Gastrocnemius medialis (tissue), 4 donors: ENCODE results near the gene OLFML3. TPM values are rescaled to one million over a fixed set of nuclear protein-coding genes. Genes with fewer than 3 reads are reported as not detected.
"Not testable (repeated sequence)": the region's sequence is repeated elsewhere in the genome, so short reads cannot be mapped to it uniquely, and the experiment has no call there.

Experiments used
- ATAC-seq, 2 donors: fragments of 150-250 bp; one replicate each; pipeline ENCODE4 v1.9.1; 2016
- DNase-seq, 2 donors: peaks; one replicate each; pipeline ENCODE4 v3.0.0-alpha.2; 2019
- H3K27ac ChIP-seq, 4 donors: fragments of 200-600 bp; sonication (generic); 1 replicate in 1 of 4; 2 replicates in 3 of 4; pipeline ENCODE4 v1.5.1; 2016 to 2018; ENCODE audit warnings: mild to moderate bottlenecking in 2 of 4, moderate library complexity in 1 of 4
- H3K27me3 ChIP-seq, 3 donors: fragments of 200-600 bp; sonication (generic) in 2 of 3; 1 replicate in 1 of 3; 2 replicates in 2 of 3; pipeline versions ENCODE4 v1.5.1 to v1.6.0; 2016 to 2019; ENCODE audit warnings: mild to moderate bottlenecking in 1 of 3, moderate library complexity in 1 of 3
- H3K36me3 ChIP-seq, 2 donors: fragments of 200-600 bp; sonication (generic) in 1 of 2; one replicate each; pipeline ENCODE4 v1.5.1; 2017 to 2018
- H3K4me1 ChIP-seq, 2 donors: fragments of 200-600 bp; sonication (generic) in 1 of 2; one replicate each; pipeline ENCODE4 v1.5.1; 2016 to 2017; ENCODE audit warnings: mild to moderate bottlenecking in 2 of 2
- H3K4me3 ChIP-seq, 4 donors: fragments of 200-600 bp; sonication (generic) in 3 of 4; 1 replicate in 1 of 4; 2 replicates in 3 of 4; pipeline ENCODE4 v1.5.1; 2016 to 2019; ENCODE audit warnings: mild to moderate bottlenecking in 2 of 4
- H3K9me3 ChIP-seq, 3 donors: fragments of 200-600 bp; sonication (generic) in 2 of 3; 1 replicate in 1 of 3; 2 replicates in 2 of 3; pipeline ENCODE4 v1.5.1; 2016 to 2019
- CTCF ChIP-seq, 5 experiments: fragments of 450-650 bp in 3 of 5; fragments of 200-600 bp in 2 of 5; sonication (generic) in 2 of 5; IDR thresholded peaks in 4 of 5; conservative IDR thresholded peaks in 1 of 5; 1 replicate in 4 of 5; 2 replicates in 1 of 5; pipeline ENCODE4 v1.5.1; 2016 to 2019; ENCODE audit warnings: antibody characterized with exemption in 5 of 5, mild to moderate bottlenecking in 3 of 5, moderate library complexity in 3 of 5
- POLR2A ChIP-seq, 2 donors: fragments of 450-650 bp; IDR thresholded peaks; one replicate each; pipeline ENCODE4 v1.6.1; 2017; ENCODE audit warnings: antibody characterized with exemption in 2 of 2, mild to moderate bottlenecking in 2 of 2, moderate library complexity in 2 of 2
- in situ Hi-C, 4 donors: fragments of 200-750 bp; cut with MboI; loops; one replicate each; pipeline versions ENCODE4 v1.15.0 to v1.8.0; 2017; ENCODE audit warnings: low sequenced_read_pairs in 4 of 4
- intact Hi-C: fragments of 100-400 bp; cut with DNase I; formaldehyde crosslinking; loops from one replicate; pipeline ENCODE4 v1.15.1; 2023; ENCODE audit warnings: low total_unique reads
- total RNA-seq, 4 donors: library from RNA; depleted of rRNA; stranded (reverse); fragments of >200 nt; gene quantifications; one replicate each; pipeline versions ENCODE4 v1.1.0 to v1.2.3, GENCODE V29; 2016

Gene OLFML3
- total RNA-seq, 4 donors from 2014 or later = 5.9 to 17.1 (median 14.0) TPM

GRCh38 chr1:113946678-113947387 lies 32.4 kb upstream of the OLFML3 start:
- DNase-seq (no peak), ATAC-seq (peak in 1 of 2 donors; percentile 39)
- no peak for TF ChIP-seq CTCF (IDR thresholded peaks at IDR 0.05 in 4 of 5, conservative IDR thresholded peaks at IDR 0.05 in 1 of 5)
- TF ChIP-seq POLR2A (IDR thresholded peaks at IDR 0.05) = no peak
- Histone ChIP-seq H3K4me3 (no peak overlapping the region), H3K4me1 (peaks cover 18 to 26% of the 10 kb centered on the region in 2 donors), H3K9me3 (no peaks in the 10 kb centered on the region), H3K27ac (peak overlapping the region; percentile 44 to 56 (median 48)), H3K27me3 (no peaks in the 10 kb centered on the region), H3K36me3 (peaks cover 0 to 13% of the 10 kb centered on the region in 2 donors)
- in situ Hi-C loops (no loop called here), intact Hi-C loops (loop anchor here (2.0 kb wide), 1 partner anchor 42 kb away; the partner anchor contains the start of genes AP4B1 and DCLRE1B)

- H3K9me3 ChIP-seq = no peaks in the 10 kb centered on the region
- in situ Hi-C loops (no loop called here), intact Hi-C loops (loop anchor here (2.0 kb wide), 1 partner anchor 43 kb away; the partner anchor contains the start of genes AP4B1 and DCLRE1B)
- no peak for DNase-seq
- no peak for ATAC-seq
- H3K27me3 ChIP-seq = no peaks in the 10 kb centered on the region
- H3K36me3 ChIP-seq = peaks cover 0 to 6% of the 10 kb centered on the region in 2 donors
- peaks cover 18 to 29% of the 10 kb centered on the region in 2 donors for H3K4me1 ChIP-seq
- H3K27ac ChIP-seq = peak overlapping the region; percentile 44 to 56 (median 48)
- TF ChIP-seq POLR2A (IDR thresholded peaks at IDR 0.05) = no peak
- no peak for TF ChIP-seq CTCF (IDR thresholded peaks at IDR 0.05 in 4 of 5, conservative IDR thresholded peaks at IDR 0.05 in 1 of 5)
- H3K4me3 ChIP-seq = no peak overlapping the region
Observed at GRCh38 chr1:113947388-113948107, 31.7 kb upstream of the OLFML3 start.

GRCh38 chr1:113948151-113948550 lies 31.1 kb upstream of the OLFML3 start:
- intact Hi-C loops, H3K36me3 ChIP-seq, H3K27me3 ChIP-seq, H3K4me3 ChIP-seq, ATAC-seq, DNase-seq, in situ Hi-C loops, H3K9me3 ChIP-seq: not testable (repeated sequence)
- H3K27ac ChIP-seq = peak overlapping the region in 3 of 4 donors; percentile 46 to 56 (median 51)
- peaks cover 18 to 29% of the 10 kb centered on the region in 2 donors for H3K4me1 ChIP-seq

GRCh38 chr1:113949007-113949406 lies 30.3 kb upstream of the OLFML3 start:
- intact Hi-C loops = no loop called here
- in situ Hi-C loops = no loop called here
- no peak for DNase-seq
- Histone ChIP-seq H3K4me1 (peaks cover 18 to 29% of the 10 kb centered on the region in 2 donors), H3K27ac (no peak overlapping the region), H3K9me3 (no peaks in the 10 kb centered on the region), H3K27me3 (no peaks in the 10 kb centered on the region), H3K36me3 (peaks cover 0 to 6% of the 10 kb centered on the region in 2 donors), H3K4me3 (no peak overlapping the region)
- no peak for ATAC-seq
- TF ChIP-seq POLR2A (IDR thresholded peaks at IDR 0.05) (no peak), CTCF (IDR thresholded peaks at IDR 0.05 in 4 of 5, conservative IDR thresholded peaks at IDR 0.05 in 1 of 5) (peak in 2 of 5 experiments; percentile 12 to 42)

GRCh38 chr1:113950908-113951307 lies 28.4 kb upstream of the OLFML3 start:
- intact Hi-C loops (no loop called here), in situ Hi-C loops (no loop called here)
- H3K27me3 ChIP-seq = no peaks in the 10 kb centered on the region
- no peaks in the 10 kb centered on the region for H3K9me3 ChIP-seq
- TF ChIP-seq CTCF (IDR thresholded peaks at IDR 0.05 in 4 of 5, conservative IDR thresholded peaks at IDR 0.05 in 1 of 5) (no peak), POLR2A (IDR thresholded peaks at IDR 0.05) (no peak)
- DNase-seq (no peak), ATAC-seq (no peak)
- H3K27ac ChIP-seq = no peak overlapping the region
- H3K36me3 ChIP-seq = peaks cover 0 to 14% of the 10 kb centered on the region in 2 donors
- no peak overlapping the region for H3K4me3 ChIP-seq
- H3K4me1 ChIP-seq = peaks cover 18 to 29% of the 10 kb centered on the region in 2 donors
